H1 (cell line): ENCODE data around the gene RBMS1. TPM values are rescaled to one million over a fixed set of nuclear protein-coding genes. Genes with fewer than 3 reads are reported as not detected.

Source experiments
- CTCF ChIA-PET: fragments of 300-600 bp; sonication (Branson Sonifier 250); formaldehyde crosslinking; loops from one replicate; lab custom pipeline; 2021; ENCODE audit not compliant: partially characterized antibody; lab: Charles Lee
- POLR2A ChIA-PET: fragments of 300-600 bp; sonication (Branson Sonifier 250); formaldehyde crosslinking; loops from one replicate; lab custom pipeline; 2021; ENCODE audit warnings: inconsistent platforms; ENCODE audit not compliant: partially characterized antibody; lab: Charles Lee
- DNase-seq, 2 experiments: peaks; one replicate each; pipeline versions ENCODE4 v3.0.0 to v3.0.0-alpha.2; 2010 to 2022; ENCODE audit warnings: low spot score in 2 of 2, low read depth in 1 of 2, mixed read lengths in 1 of 2
- FAIRE-seq: peaks from 2 replicates; lab custom pipeline; 2011; peaks lifted over from hg19 to GRCh38; lab: Jason Lieb, UNC
- H2AFZ ChIP-seq: 2 replicates; pipeline ENCODE4 v1.8.1; 2012; ENCODE audit warnings: low read length, inconsistent platforms
- H2AK5ac ChIP-seq: 2 replicates; pipeline ENCODE4 v1.6.1; 2013; ENCODE audit warnings: low read depth, low read length
- H2BK120ac ChIP-seq: replicated peaks from 2 replicates; pipeline ENCODE3; 2013; ENCODE audit warnings: low read depth, low read length, inconsistent platforms
- H2BK12ac ChIP-seq: 2 replicates; pipeline ENCODE4 v1.6.1; 2013; ENCODE audit warnings: low read depth, low read length
- H2BK15ac ChIP-seq: 2 replicates; pipeline ENCODE4 v1.6.1; 2013; ENCODE audit warnings: low read length
- H2BK20ac ChIP-seq: 2 replicates; pipeline ENCODE4 v1.6.1; 2013; ENCODE audit warnings: low read length
- H2BK5ac ChIP-seq: 2 replicates; pipeline ENCODE4 v1.6.1; 2013; ENCODE audit warnings: low read depth, low read length
- H3K14ac ChIP-seq: 2 replicates; pipeline ENCODE4 v1.6.1; 2013; ENCODE audit warnings: inconsistent platforms; ENCODE audit not compliant: insufficient read length
- H3K18ac ChIP-seq: 2 replicates; pipeline ENCODE4 v1.6.1; 2013; ENCODE audit warnings: low read length; ENCODE audit errors: extremely low read depth
- H3K23ac ChIP-seq: 2 replicates; pipeline ENCODE4 v1.6.1; 2013; ENCODE audit warnings: inconsistent platforms; ENCODE audit not compliant: insufficient read length
- H3K23me2 ChIP-seq: 2 replicates; pipeline ENCODE4 v1.6.1; 2013; ENCODE audit warnings: low read depth, low read length
- H3K27ac ChIP-seq: 2 replicates; pipeline ENCODE4 v1.6.1; 2011; ENCODE audit warnings: low read depth, low read length, inconsistent platforms
- H3K27me3 ChIP-seq, 4 experiments: replicated peaks in 1 of 4; 1 replicate in 1 of 4; 2 replicates in 3 of 4; pipeline versions ENCODE4 v1.6.1 to v1.8.1; 2011 to 2013; ENCODE audit warnings: low read length in 3 of 4, mild to moderate bottlenecking in 3 of 4, inconsistent platforms in 2 of 4, mixed read lengths in 2 of 4, moderate library complexity in 1 of 4; ENCODE audit not compliant: control insufficient read depth in 3 of 4, insufficient read depth in 3 of 4; ENCODE audit errors: extremely low read depth in 1 of 4
- H3K36me3 ChIP-seq, 4 experiments: 2 replicates each; pipeline versions ENCODE4 v1.6.1 to v1.8.1; 2011 to 2013; ENCODE audit warnings: mild to moderate bottlenecking in 4 of 4, low read length in 3 of 4, moderate library complexity in 2 of 4, control low read depth in 1 of 4, inconsistent platforms in 1 of 4; ENCODE audit not compliant: insufficient read depth in 4 of 4, control insufficient read depth in 2 of 4
- H3K4ac ChIP-seq: replicated peaks from 2 replicates; pipeline ENCODE3; 2013; ENCODE audit warnings: low read length, low read depth, mixed read lengths, inconsistent platforms; ENCODE audit not compliant: insufficient read length
- H3K4me1 ChIP-seq, 4 experiments: replicated peaks in 1 of 4; 1 replicate in 1 of 4; 2 replicates in 3 of 4; pipeline versions ENCODE4 v1.6.1 to v1.8.1; 2011 to 2013; ENCODE audit warnings: low read length in 3 of 4, inconsistent platforms in 2 of 4, mixed read lengths in 1 of 4; ENCODE audit not compliant: insufficient read depth in 4 of 4, control insufficient read depth in 3 of 4
- H3K4me2 ChIP-seq, 2 experiments: 2 replicates each; pipeline versions ENCODE4 v1.6.1 to v1.8.1; 2011 to 2013; ENCODE audit warnings: low read depth in 2 of 2, low read length in 2 of 2, control low read depth in 1 of 2, inconsistent platforms in 1 of 2, mild to moderate bottlenecking in 1 of 2; ENCODE audit not compliant: insufficient read depth in 1 of 2
- H3K4me3 ChIP-seq, 4 experiments: fragments of 200-600, 300-600 bp in 1 of 4; sonication (generic), shearing (Covaris generic), sonication (Bioruptor Twin) in 1 of 4; 2 replicates each; pipeline versions ENCODE4 v1.5.1 to v1.8.1; 2011 to 2016; ENCODE audit warnings: low read length in 4 of 4, low read depth in 3 of 4, control low read depth in 2 of 4, inconsistent platforms in 2 of 4, mild to moderate bottlenecking in 2 of 4, mixed read lengths in 1 of 4, moderate library complexity in 1 of 4; ENCODE audit not compliant: insufficient read depth in 2 of 4; ENCODE audit errors: extremely low read depth in 1 of 4
- H3K56ac ChIP-seq: replicated peaks from 2 replicates; pipeline ENCODE3; 2013; ENCODE audit warnings: low read depth, mild to moderate bottlenecking, mixed read lengths, low read length, inconsistent platforms; ENCODE audit not compliant: insufficient read length
- H3K79me1 ChIP-seq: 2 replicates; pipeline ENCODE4 v1.6.1; 2013; ENCODE audit warnings: low read depth, low read length, control low read depth
- H3K79me2 ChIP-seq, 2 experiments: 2 replicates each; pipeline versions ENCODE4 v1.6.1 to v1.8.1; 2012 to 2013; ENCODE audit warnings: low read length in 2 of 2, mild to moderate bottlenecking in 2 of 2, inconsistent platforms in 1 of 2; ENCODE audit not compliant: insufficient read depth in 2 of 2, control insufficient read depth in 1 of 2
- H3K9ac ChIP-seq, 4 experiments: replicated peaks in 1 of 4; 1 replicate in 1 of 4; 2 replicates in 3 of 4; pipeline versions ENCODE4 v1.6.1 to v1.8.1; 2011 to 2013; ENCODE audit warnings: low read depth in 3 of 4, low read length in 3 of 4, control low read depth in 2 of 4, mild to moderate bottlenecking in 2 of 4, moderate library complexity in 2 of 4, inconsistent platforms in 1 of 4; ENCODE audit errors: extremely low read depth in 1 of 4
- H3K9me3 ChIP-seq, 2 experiments: 2 replicates each; pipeline versions ENCODE4 v1.6.1 to v1.8.1; 2012 to 2013; ENCODE audit warnings: mild to moderate bottlenecking in 2 of 2, moderate library complexity in 2 of 2, control low read depth in 1 of 2, inconsistent platforms in 1 of 2, low read depth in 1 of 2, low read length in 1 of 2, mixed read lengths in 1 of 2; ENCODE audit not compliant: insufficient read depth in 2 of 2
- H4K20me1 ChIP-seq, 2 experiments: replicated peaks in 1 of 2; 2 replicates each; pipeline versions ENCODE3 to v1.8.1; 2011 to 2013; ENCODE audit warnings: inconsistent platforms in 2 of 2, low read length in 2 of 2, mild to moderate bottlenecking in 1 of 2; ENCODE audit not compliant: insufficient read depth in 2 of 2, control insufficient read depth in 1 of 2
- H4K5ac ChIP-seq: 2 replicates; pipeline ENCODE4 v1.6.1; 2013; ENCODE audit warnings: low read length, low read depth, mixed read lengths, inconsistent platforms; ENCODE audit not compliant: insufficient read length
- H4K8ac ChIP-seq: 2 replicates; pipeline ENCODE4 v1.8.0; 2013; ENCODE audit warnings: mild to moderate bottlenecking, moderate library complexity, low read length, inconsistent platforms; ENCODE audit not compliant: insufficient read depth; ENCODE audit errors: extremely low read depth
- H4K91ac ChIP-seq: replicated peaks from 2 replicates; pipeline ENCODE3; 2013; ENCODE audit warnings: low read length, mixed read lengths, inconsistent platforms; ENCODE audit not compliant: insufficient read length
- SUZ12 ChIP-seq: fragments of 200-600 bp; sonication (generic); IDR thresholded peaks from 2 replicates; pipeline ENCODE4 v1.6.1; 2012; ENCODE audit warnings: mild to moderate bottlenecking, inconsistent platforms, low read length, moderate library complexity, mixed read lengths
- WGBS, 2 experiments: shearing (Covaris generic) in 1 of 2; methylation state at CpG; one replicate each; pipeline versions ENCODE4 v1.1.6 to v1.1.7; 2013 to 2015; ENCODE audit warnings: low lambda C conversion rate in 2 of 2, mixed read lengths in 2 of 2, inconsistent platforms in 1 of 2, low coverage in 1 of 2, missing lambda C conversion rate in 1 of 2; ENCODE audit not compliant: insufficient replicate concordance in 2 of 2, insufficient coverage in 1 of 2, insufficient read length in 1 of 2; ENCODE audit errors: extremely low coverage in 1 of 2, missing lambda C conversion rate in 1 of 2; 5-methylcytosine and 5-hydroxymethylcytosine counted together
- polyA plus RNA-seq, 7 experiments: library from polyadenylated mRNA; depleted of rRNA in 3 of 7; stranded (reverse) in 5 of 7; unstranded in 2 of 7; fragments of >200 nt in 5 of 7; fragments of 200-250 nt in 2 of 7; gene quantifications; 1 replicate in 5 of 7; 2 replicates in 1 of 7; 4 replicates in 1 of 7; pipeline versions ENCODE4 v1.2.1 to v1.2.3, GENCODE V29; 2011 to 2013; ENCODE audit warnings: missing spikeins in 2 of 7, mixed read lengths in 2 of 7
- total RNA-seq: library from RNA; stranded (reverse); fragmentation: NEBNext Ultra II Directional; extraction: Animal tissue kit (Norgen Biotek cat#: 25700); gene quantifications from 2 replicates; pipeline ENCODE4 v1.2.1, GENCODE V29; 2021

RBMS1 gene
- total and polyA plus RNA-seq, 2 of the 8 experiments (the other 6 are each of a cell fraction or from before 2014, with no cell fraction given), result 53.7 to 60.0 TPM

DNA sequence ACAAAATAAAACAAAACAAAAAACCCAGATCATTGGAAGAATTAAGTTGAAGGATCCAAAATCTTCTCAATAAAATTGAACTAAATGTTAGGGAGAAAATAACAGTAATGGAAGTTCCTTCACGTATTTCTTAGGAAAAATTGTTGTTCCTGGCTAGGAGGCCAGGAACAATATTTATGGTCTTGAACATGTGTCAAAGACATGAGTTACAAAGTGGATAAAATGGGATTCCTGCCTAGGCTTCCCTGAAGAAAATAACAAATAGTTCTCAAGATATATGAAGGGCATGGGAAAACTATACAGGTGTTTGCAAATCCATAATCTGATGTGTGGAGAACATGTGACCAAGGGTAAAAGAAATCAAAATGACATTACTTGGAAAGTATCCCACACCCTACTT is 225.9 kb downstream of the RBMS1 start:
- H3K27me3 ChIP-seq, result peaks cover 2 to 10% (median 7%) of the 10 kb centered on the region in 4 experiments
- H3K18ac ChIP-seq, result no peak overlapping the region

More for the DNA sequence above, 225.9 kb downstream of the RBMS1 start:
- CTCF ChIA-PET, result interaction anchor here (0.7 to 1.5 kb wide), 4 partner anchors 10 to 15 kb away, joined by 3 to 4 read pairs (median 4); no protein-coding TSS in a partner anchor
- no peak overlapping the region for H4K91ac ChIP-seq
- no peak overlapping the region for H2BK5ac ChIP-seq
- no peak overlapping the region for H4K8ac ChIP-seq
- H3K79me2 ChIP-seq, result no peaks in the 10 kb centered on the region
- H2BK120ac ChIP-seq, result no peak overlapping the region
- H3K9me3 ChIP-seq, result no peaks in the 10 kb centered on the region
- DNase-seq (no peak), FAIRE-seq (no peak)
- no peak overlapping the region for H2BK12ac ChIP-seq
- no peak overlapping the region for H4K5ac ChIP-seq
- H3K4me3 ChIP-seq, result no peak overlapping the region
- H3K4ac ChIP-seq, result no peak overlapping the region
- no peak overlapping the region for H3K14ac ChIP-seq
- no peak overlapping the region for H2BK15ac ChIP-seq
- H3K4me2 ChIP-seq, result no peak overlapping the region
- no peak overlapping the region for H3K23ac ChIP-seq
- no peak overlapping the region for H3K56ac ChIP-seq
- no peak overlapping the region for H2BK20ac ChIP-seq
- no peaks in the 10 kb centered on the region for H3K79me1 ChIP-seq
- H3K23me2 ChIP-seq, result peaks cover 2% of the 10 kb centered on the region; the same call in 1 of the 2 replicates
- POLR2A ChIA-PET, result interaction anchor here (1.1 kb wide), 1 partner anchor 11 kb away, joined by 3 read pairs; no protein-coding TSS in a partner anchor
- H3K36me3 ChIP-seq, result no peaks in the 10 kb centered on the region
- no peak overlapping the region for H3K9ac ChIP-seq
- peaks cover 3 to 17% (median 11%) of the 10 kb centered on the region in 4 experiments for H3K4me1 ChIP-seq
- no peak overlapping the region for H2AK5ac ChIP-seq
- TF ChIP-seq SUZ12, result no peak
- H3K27ac ChIP-seq, result no peak overlapping the region
- 92% methylated on average over 1 of the region's 1 CpG; no CpG with 5 or more reads in 1 of the 2 experiments for WGBS, 2 experiments
- H2AFZ ChIP-seq, result no peak overlapping the region
- H4K20me1 ChIP-seq, result no peaks in the 10 kb centered on the region
